Prostate gland (tissue), 2 donors: ENCODE measurements around the gene RNU2-1. TPM values are rescaled to one million over a fixed set of nuclear protein-coding genes. Genes with fewer than 3 reads are reported as not detected.
"Not testable (repeated sequence)": the region's sequence is repeated elsewhere in the genome, so short reads cannot be mapped to it uniquely, and the experiment has no call there.

Source experiments
- DNase-seq: peaks from one replicate; pipeline ENCODE4 v3.0.0-alpha.2; 2019; ENCODE audit warnings: low spot score
- H3K27ac ChIP-seq, 2 donors: fragments of 200-600 bp; sonication (generic); 2 replicates each; pipeline ENCODE4 v1.5.1; 2017 to 2019
- H3K27me3 ChIP-seq: fragments of 200-600 bp; sonication (generic); replicated peaks from 2 replicates; pipeline ENCODE4 v1.5.1; 2019; ENCODE audit not compliant: insufficient read depth
- H3K36me3 ChIP-seq, 2 donors: fragments of 200-600 bp; sonication (generic); 1 replicate in 1 of 2; 2 replicates in 1 of 2; pipeline versions ENCODE4 v1.5.1 to v1.8.1; 2017 to 2019
- H3K4me1 ChIP-seq: fragments of 200-600 bp; sonication (generic); replicated peaks from 2 replicates; pipeline ENCODE4 v1.5.1; 2019
- H3K4me3 ChIP-seq, 2 donors: fragments of 200-600 bp; sonication (generic); 2 replicates each; pipeline ENCODE4 v1.5.1; 2017 to 2019
- H3K9me3 ChIP-seq: fragments of 200-600 bp; sonication (generic); 2 replicates; pipeline ENCODE4 v1.5.1; 2017
- CTCF ChIP-seq, 4 experiments: fragments of 200-600 bp in 2 of 4; fragments of 450-650 bp in 2 of 4; sonication (generic) in 2 of 4; IDR thresholded peaks; 1 replicate in 3 of 4; 2 replicates in 1 of 4; pipeline ENCODE4 v1.5.1; 2016 to 2019; ENCODE audit warnings: antibody characterized with exemption in 4 of 4, mild to moderate bottlenecking in 2 of 4, moderate library complexity in 2 of 4
- POLR2A ChIP-seq: fragments of 450-650 bp; IDR thresholded peaks from one replicate; pipeline ENCODE4 v1.6.1; 2016; ENCODE audit warnings: antibody characterized with exemption, mild to moderate bottlenecking
- POLR2AphosphoS5 ChIP-seq: sonication (generic); formaldehyde crosslinking; IDR thresholded peaks from one replicate; pipeline ENCODE4 v1.6.1; 2017; ENCODE audit warnings: antibody characterized with exemption
- whole genome bisulfite sequencing: methylation state at CpG from one replicate; pipeline ENCODE4 v1.1.5; 2018; 5-methylcytosine and 5-hydroxymethylcytosine counted together
- intact Hi-C: fragments of 100-400 bp; cut with DNase I; formaldehyde crosslinking; loops from one replicate; pipeline ENCODE4 v1.14.2; 2022
- total RNA-seq, 2 donors: library from RNA; depleted of rRNA; stranded (reverse); fragments of >200 nt; gene quantifications; one replicate each; pipeline ENCODE4 v1.1.0, GENCODE V29; 2016

Gene RNU2-1
- total RNA-seq, 2 donors from 2014 or later, result not detected

- intact Hi-C loops, result loop anchor here (5.0 to 10.0 kb wide), 2 partner anchors 39 to 274 kb away; partner anchors contain the start of genes DHX8 and NBR1
- peak overlapping the region; percentile 40 for H3K4me3 ChIP-seq
- H3K9me3 ChIP-seq, result no peaks in the 10 kb centered on the region
- peak overlapping the region; percentile 77 to 83 for H3K27ac ChIP-seq
- WGBS, result 14% methylated on average over 2 of the region's 2 CpGs
- H3K4me1 ChIP-seq, result peaks cover 5% of the 10 kb centered on the region
- no peak for DNase-seq
- TF ChIP-seq POLR2AphosphoS5 (no peak), POLR2A (no peak), CTCF (IDR thresholded peaks at IDR 0.05) (no peak)
- H3K27me3 ChIP-seq, result no peaks in the 10 kb centered on the region
- peaks cover 0 to 4% of the 10 kb centered on the region in 2 donors for H3K36me3 ChIP-seq
Observed at GRCh38 chr17:43211123-43211479, 22.7 kb downstream of the RNU2-1 start.

- TF ChIP-seq POLR2AphosphoS5, result no peak
- TF ChIP-seq POLR2A, result no peak
- TF ChIP-seq CTCF (IDR thresholded peaks at IDR 0.05), result no peak
- no peaks in the 10 kb centered on the region for H3K36me3 ChIP-seq
Observed at GRCh38 chr17:43210576-43210975, 23.2 kb downstream of the RNU2-1 start.

GRCh38 chr17:43203013-43203412 lies 30.8 kb downstream of the RNU2-1 start:
- intact Hi-C loops, H3K27me3 ChIP-seq, H3K4me1 ChIP-seq, H3K27ac ChIP-seq, H3K9me3 ChIP-seq, H3K4me3 ChIP-seq, DNase-seq: not testable (repeated sequence)
- WGBS, result 97% methylated on average over 3 of the region's 3 CpGs
- H3K36me3 ChIP-seq, result peaks cover 29 to 34% of the 10 kb centered on the region in 2 donors

More at GRCh38 chr17:43210576-43210975, 23.2 kb downstream of the RNU2-1 start:
- Histone ChIP-seq H3K4me3 (no peak overlapping the region), H3K27me3 (no peaks in the 10 kb centered on the region), H3K27ac (peak overlapping the region in 1 of 2 donors; percentile 83), H3K4me1 (peaks cover 5% of the 10 kb centered on the region), H3K9me3 (no peaks in the 10 kb centered on the region)
- DNase-seq, result no peak
- 72% methylated on average over 3 of the region's 3 CpGs for WGBS
- intact Hi-C loops, result loop anchor here (5.0 to 10.0 kb wide), 2 partner anchors 38 to 274 kb away; partner anchors contain the start of genes DHX8 and NBR1

GRCh38 chr17:43200127-43200526 lies 33.6 kb downstream of the RNU2-1 start:
- Histone ChIP-seq H3K4me1 (no peaks in the 10 kb centered on the region), H3K27me3 (no peaks in the 10 kb centered on the region), H3K27ac (no peak overlapping the region), H3K4me3 (no peak overlapping the region), H3K36me3 (peaks cover 37 to 61% of the 10 kb centered on the region in 2 donors), H3K9me3 (no peaks in the 10 kb centered on the region)
- 96% methylated on average over 4 of the region's 4 CpGs for WGBS
- intact Hi-C loops, result no loop called here
- no peak for DNase-seq
- TF ChIP-seq POLR2AphosphoS5, result no peak
- TF ChIP-seq POLR2A, result no peak
- TF ChIP-seq CTCF (IDR thresholded peaks at IDR 0.05), result no peak

- H3K9me3 ChIP-seq, result no peaks in the 10 kb centered on the region
- no peak for DNase-seq
- 89% methylated on average over 2 of the region's 2 CpGs for WGBS
- peaks cover 42 to 66% of the 10 kb centered on the region in 2 donors for H3K36me3 ChIP-seq
- H3K4me1 ChIP-seq, result no peaks in the 10 kb centered on the region
- intact Hi-C loops, result no loop called here
- no peak overlapping the region for H3K27ac ChIP-seq
- no peaks in the 10 kb centered on the region for H3K27me3 ChIP-seq
- no peak overlapping the region for H3K4me3 ChIP-seq
- TF ChIP-seq CTCF (IDR thresholded peaks at IDR 0.05) (no peak), POLR2A (no peak), POLR2AphosphoS5 (no peak)
Observed at GRCh38 chr17:43199633-43200032, 34.1 kb downstream of the RNU2-1 start.
